ENCODE measurements around the gene SKOR1.

SKOR1 gene

GRCh38 chr15:67823314-67824196, 1.8 kb upstream of the SKOR1 start:
- Histone ChIP-seq H3K27ac (no peak overlapping the region), H3K4me3 (peak overlapping the region; percentile 54)
- no peak for DNase-seq (ENCODE audit: low spot score)
- TF ChIP-seq CTCF (IDR thresholded peaks at IDR 0.05) = no peak

GRCh38 chr15:67824197-67824968, 926 bp upstream of the SKOR1 start:
- no peak overlapping the region for H3K4me3 ChIP-seq
- no peak overlapping the region for H3K27ac ChIP-seq
- no peak for DNase-seq (ENCODE audit: low spot score)
- TF ChIP-seq CTCF (IDR thresholded peaks at IDR 0.05) = no peak

- peak overlapping the region; percentile 59 for H3K4me3 ChIP-seq
- TF ChIP-seq CTCF (IDR thresholded peaks at IDR 0.05) = no peak
- no peak overlapping the region for H3K27ac ChIP-seq
- DNase-seq (ENCODE audit: low spot score) = no peak
Measured at GRCh38 chr15:67825881-67826716, 790 bp downstream of the SKOR1 start.

GRCh38 chr15:67826717-67827561, 1.6 kb downstream of the SKOR1 start:
- H3K4me3 ChIP-seq = peak overlapping the region; percentile 59
- no peak for DNase-seq (ENCODE audit: low spot score)
- no peak for TF ChIP-seq CTCF (IDR thresholded peaks at IDR 0.05)

GRCh38 chr15:67827562-67828277, 2.4 kb downstream of the SKOR1 start:
- no peak overlapping the region for H3K27ac ChIP-seq
- DNase-seq (ENCODE audit: low spot score) = no peak
- peak overlapping the region; percentile 59 for H3K4me3 ChIP-seq
- no peak for TF ChIP-seq CTCF (IDR thresholded peaks at IDR 0.05)

More at GRCh38 chr15:67826717-67827561, 1.6 kb downstream of the SKOR1 start:
- H3K27ac ChIP-seq = no peak overlapping the region

All from coronary artery (tissue), 2 donors.